Raji (cell line): ENCODE measurements around the gene OGFR.

Source experiments
- POLR2A ChIP-seq: IDR thresholded peaks from 2 replicates; pipeline ENCODE4 v1.6.1; 2011; ENCODE audit warnings: low read depth, low read length, control low read depth; ENCODE audit not compliant: insufficient read depth

Gene OGFR

GRCh38 chr20:62839261-62839660 lies 34.6 kb downstream of the OGFR start:
- TF ChIP-seq POLR2A = no peak

GRCh38 chr20:62839816-62840215 lies 35.2 kb downstream of the OGFR start:
- no peak for TF ChIP-seq POLR2A

- no peak for TF ChIP-seq POLR2A
Observed at GRCh38 chr20:62840244-62841197, 35.9 kb downstream of the OGFR start.

- no peak for TF ChIP-seq POLR2A
Observed at GRCh38 chr20:62841705-62842212, 37.1 kb downstream of the OGFR start.

GRCh38 chr20:62843656-62844055 lies 39.0 kb downstream of the OGFR start:
- TF ChIP-seq POLR2A = no peak

GRCh38 chr20:62844182-62844581 lies 39.5 kb downstream of the OGFR start:
- no peak for TF ChIP-seq POLR2A

- no peak for TF ChIP-seq POLR2A
Observed at GRCh38 chr20:62845416-62846160, 41.0 kb downstream of the OGFR start.

- TF ChIP-seq POLR2A = no peak
Observed at GRCh38 chr20:62846166-62846890, 41.7 kb downstream of the OGFR start.

GRCh38 chr20:62849431-62849830 lies 44.8 kb downstream of the OGFR start:
- no peak for TF ChIP-seq POLR2A

- TF ChIP-seq POLR2A = no peak
Observed at GRCh38 chr20:62850333-62850974, 45.8 kb downstream of the OGFR start.

GRCh38 chr20:62852196-62852595 lies 47.6 kb downstream of the OGFR start:
- no peak for TF ChIP-seq POLR2A

- TF ChIP-seq POLR2A = no peak
Observed at GRCh38 chr20:62852841-62853240, 48.2 kb downstream of the OGFR start.

GRCh38 chr20:62854121-62854520 lies 49.5 kb downstream of the OGFR start:
- TF ChIP-seq POLR2A = no peak

- TF ChIP-seq POLR2A = no peak
Observed at GRCh38 chr20:62855120-62855519, 50.5 kb downstream of the OGFR start.

- no peak for TF ChIP-seq POLR2A
Observed at GRCh38 chr20:62856931-62857619, 52.4 kb downstream of the OGFR start.
